GM18907 (cell line): ENCODE measurements around the gene TRAPPC2.
A peak's percentile ranks its signal among the peaks of the same experiment; 100 is the strongest.
"Not testable (repeated sequence)": the region's sequence is repeated elsewhere in the genome, so short reads cannot be mapped to it uniquely, and the experiment has no call there.

Experiments used
- ATAC-seq: cut with Tn5 transposase; IDR thresholded peaks from one replicate; pipeline ENCODE4 v1.9.1; 2021; ENCODE audit warnings: mild to moderate bottlenecking, moderate library complexity; ENCODE audit not compliant: unreplicated experiment

TRAPPC2 gene

GRCh38 chrX:13673016-13673415, 61.4 kb downstream of the TRAPPC2 start:
- no peak for ATAC-seq

GRCh38 chrX:13670197-13670596, 64.2 kb downstream of the TRAPPC2 start:
- no peak for ATAC-seq

DNA sequence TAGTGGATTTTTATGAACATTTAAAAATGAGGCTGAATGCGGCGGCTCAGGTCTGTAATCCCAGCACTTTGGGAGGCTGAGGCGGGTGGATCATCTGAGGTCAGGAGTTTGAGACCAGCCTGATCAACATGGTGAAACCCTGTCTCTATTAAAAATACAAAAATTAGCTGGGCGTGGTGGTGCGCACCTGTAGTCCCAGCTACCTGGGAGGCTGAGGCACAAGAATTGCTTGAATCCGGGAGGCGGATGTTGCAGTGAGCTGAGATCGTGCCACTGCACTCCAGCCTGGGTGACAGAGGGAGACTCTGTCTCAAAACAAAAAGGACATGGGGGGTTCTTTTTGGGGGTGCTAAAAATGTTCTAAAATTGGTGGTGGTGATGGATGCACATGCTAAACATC, 64.7 kb downstream of the TRAPPC2 start:
- not testable (repeated sequence) for ATAC-seq

- ATAC-seq = peak; percentile 85
These were observed 65.1 kb downstream of the TRAPPC2 start for GRCh38 chrX:13669246-13669737.

DNA sequence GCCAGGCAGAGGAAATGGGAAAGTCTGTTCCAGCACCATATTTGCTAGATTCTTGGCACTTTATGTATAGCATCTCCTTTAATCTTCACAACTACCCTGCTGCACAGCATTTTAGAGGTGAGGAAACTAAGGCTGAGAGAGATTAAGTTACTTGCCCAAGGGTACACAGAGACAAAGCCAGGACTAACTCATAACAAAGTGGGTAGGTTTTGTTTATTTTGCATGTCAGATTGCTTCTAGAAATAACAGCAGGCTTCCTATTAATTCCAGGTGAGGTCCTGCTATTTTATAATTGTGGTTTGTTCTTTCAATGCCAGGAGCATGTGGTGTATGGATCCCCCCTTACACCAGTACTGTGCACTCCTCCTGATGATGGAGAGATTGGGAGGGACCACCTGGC, 66.5 kb downstream of the TRAPPC2 start:
- no peak for ATAC-seq

DNA sequence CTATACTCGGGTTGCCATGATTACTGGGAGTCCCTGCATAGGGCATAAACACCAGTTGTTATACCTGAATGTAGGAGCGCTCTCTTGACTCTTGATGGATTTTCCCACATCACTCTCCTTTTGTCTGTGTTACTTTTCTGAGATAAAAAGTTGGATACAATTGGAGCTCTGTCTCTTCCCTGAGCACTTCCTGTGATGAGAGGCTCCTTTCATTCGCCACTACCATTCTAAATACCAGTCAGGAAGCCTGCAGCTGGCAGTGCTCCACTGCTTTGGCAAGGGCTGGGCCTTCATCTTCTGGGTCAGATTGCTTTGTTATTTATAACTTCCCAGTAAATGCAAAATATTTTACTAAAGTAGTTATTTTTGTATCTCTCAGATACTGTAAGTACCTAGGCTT, 67.6 kb downstream of the TRAPPC2 start:
- no peak for ATAC-seq

DNA sequence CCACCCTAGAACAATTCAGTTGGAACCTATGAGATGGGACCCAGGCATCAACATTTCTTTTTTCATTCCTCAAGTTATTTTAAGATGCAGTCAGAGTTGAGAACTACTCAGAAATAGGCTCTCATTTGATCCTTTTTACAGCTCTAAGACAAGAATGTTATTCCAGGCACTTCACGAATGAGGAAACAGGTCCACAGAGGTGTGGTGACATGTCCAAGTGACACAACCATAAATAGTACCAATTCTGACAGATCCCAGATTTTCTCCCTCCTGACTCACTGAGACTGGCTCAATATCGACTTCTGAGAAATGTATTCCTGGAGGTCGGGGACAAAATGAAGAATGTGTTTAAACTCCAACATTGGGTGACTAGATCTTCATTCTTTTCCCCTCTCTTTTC, 70.4 kb downstream of the TRAPPC2 start:
- ATAC-seq = no peak

- ATAC-seq = no peak
These were observed 72.0 kb downstream of the TRAPPC2 start for GRCh38 chrX:13662355-13662791.
